Measurements from ENCODE around the gene PSMG4.

PSMG4 gene

GRCh38 chr6:3304500-3305215 lies 45.9 kb downstream of the PSMG4 start:
- in situ Hi-C loops (cut with MboI; ENCODE audit: low sequenced_read_pairs) = no loop called here

GRCh38 chr6:3305216-3305565 lies 46.4 kb downstream of the PSMG4 start:
- in situ Hi-C loops (cut with MboI; ENCODE audit: low sequenced_read_pairs) = no loop called here

GRCh38 chr6:3305831-3306230 lies 47.1 kb downstream of the PSMG4 start:
- in situ Hi-C loops (cut with MboI; ENCODE audit: low sequenced_read_pairs) = no loop called here

GRCh38 chr6:3306848-3307247 lies 48.1 kb downstream of the PSMG4 start:
- in situ Hi-C loops (cut with MboI; ENCODE audit: low sequenced_read_pairs) = no loop called here

GRCh38 chr6:3307436-3307835 lies 48.7 kb downstream of the PSMG4 start:
- in situ Hi-C loops (cut with MboI; ENCODE audit: low sequenced_read_pairs) = no loop called here

- in situ Hi-C loops (cut with MboI; ENCODE audit: low sequenced_read_pairs) = no loop called here
Measured at GRCh38 chr6:3308106-3308505, 49.4 kb downstream of the PSMG4 start.

GRCh38 chr6:3309391-3310050 lies 50.8 kb downstream of the PSMG4 start:
- in situ Hi-C loops (cut with MboI; ENCODE audit: low sequenced_read_pairs) = no loop called here

GRCh38 chr6:3310051-3310448 lies 51.3 kb downstream of the PSMG4 start:
- in situ Hi-C loops (cut with MboI; ENCODE audit: low sequenced_read_pairs) = no loop called here

- in situ Hi-C loops (cut with MboI; ENCODE audit: low sequenced_read_pairs) = no loop called here
Measured at GRCh38 chr6:3310703-3311102, 52.0 kb downstream of the PSMG4 start.

- in situ Hi-C loops (cut with MboI; ENCODE audit: low sequenced_read_pairs) = no loop called here
Measured at GRCh38 chr6:3311826-3312225, 53.1 kb downstream of the PSMG4 start.

GRCh38 chr6:3312604-3313231 lies 54.0 kb downstream of the PSMG4 start:
- in situ Hi-C loops (cut with MboI; ENCODE audit: low sequenced_read_pairs) = no loop called here

GRCh38 chr6:3314176-3314575 lies 55.4 kb downstream of the PSMG4 start:
- in situ Hi-C loops (cut with MboI; ENCODE audit: low sequenced_read_pairs) = no loop called here

- in situ Hi-C loops (cut with MboI; ENCODE audit: low sequenced_read_pairs) = no loop called here
Measured at GRCh38 chr6:3314621-3315467, 56.1 kb downstream of the PSMG4 start.

GRCh38 chr6:3315841-3316240 lies 57.1 kb downstream of the PSMG4 start:
- in situ Hi-C loops (cut with MboI; ENCODE audit: low sequenced_read_pairs) = no loop called here

- in situ Hi-C loops (cut with MboI; ENCODE audit: low sequenced_read_pairs) = no loop called here
Measured at GRCh38 chr6:3316331-3316730, 57.6 kb downstream of the PSMG4 start.

GRCh38 chr6:3316818-3317217 lies 58.1 kb downstream of the PSMG4 start:
- in situ Hi-C loops (cut with MboI; ENCODE audit: low sequenced_read_pairs) = no loop called here

Measured in hTERT RPE-1 (cell line).